Measurements from ENCODE around the gene TCAP. TPM values are rescaled to one million over a fixed set of nuclear protein-coding genes. Genes with fewer than 3 reads are reported as not detected.
"Not testable (repeated sequence)": the region's sequence is repeated elsewhere in the genome, so short reads cannot be mapped to it uniquely, and the experiment has no call there.

TCAP gene
- total and polyA plus RNA-seq, 9 donors, result 212 to 460 (median 328) TPM

DNA sequence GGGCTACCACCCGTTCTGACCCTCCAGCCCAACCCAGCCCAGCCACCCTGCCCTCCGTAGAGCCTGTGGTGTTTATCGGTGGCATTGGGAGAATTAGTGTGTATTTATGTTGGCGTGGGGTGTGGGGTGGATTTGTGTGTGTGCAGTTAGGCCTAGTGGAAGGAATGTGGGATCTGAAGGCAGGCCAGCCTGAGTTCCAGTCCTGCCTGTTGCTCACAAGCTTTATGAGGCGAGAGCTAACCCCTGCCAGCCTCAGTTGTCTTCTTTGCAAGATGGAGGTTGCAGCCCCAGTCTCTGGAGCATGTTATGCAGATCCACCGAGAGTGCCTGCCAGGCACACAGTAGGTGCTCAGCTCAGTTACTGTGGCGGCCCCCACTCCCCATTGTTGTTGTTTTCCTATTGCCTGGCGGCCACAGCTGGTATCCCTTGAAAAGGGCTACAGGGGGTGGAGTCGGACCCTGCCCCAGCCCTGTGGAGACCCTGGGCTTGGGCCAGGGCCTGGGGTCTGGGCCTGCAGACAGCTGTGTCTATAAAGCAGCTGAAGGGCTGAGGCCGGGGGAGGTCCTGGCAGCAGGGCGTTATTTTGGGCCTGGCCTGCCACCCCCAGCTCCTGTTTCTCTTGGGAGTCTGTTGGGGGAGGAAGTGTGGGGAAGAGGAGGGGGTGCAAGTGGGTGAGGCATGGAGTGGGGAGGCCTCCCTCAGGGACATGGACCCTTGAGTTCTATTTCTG is 39.8 kb downstream of the TCAP start:
- 38% methylated on average over 8 of the region's 11 CpGs for WGBS (ENCODE audit: insufficient coverage)
- Histone ChIP-seq H3K4me3 (ENCODE audit: low read length) (no peak overlapping the region), H3K4me1 (ENCODE audit: control insufficient read depth, insufficient read depth, low read length) (peaks cover 59% of the 10 kb centered on the region), H3K36me3 (ENCODE audit: control insufficient read depth, insufficient read depth, low read length) (peaks cover 43% of the 10 kb centered on the region), H3K9me3 (replicated peaks; ENCODE audit: control insufficient read depth, low read depth, low read length) (no peaks in the 10 kb centered on the region), H3K27me3 (ENCODE audit: control insufficient read depth, insufficient read depth, low read length) (peaks cover 14% of the 10 kb centered on the region), H3K27ac (ENCODE audit: low read length) (peak overlapping the region; percentile 85)
- peak; percentile 57 for DNase-seq

DNA sequence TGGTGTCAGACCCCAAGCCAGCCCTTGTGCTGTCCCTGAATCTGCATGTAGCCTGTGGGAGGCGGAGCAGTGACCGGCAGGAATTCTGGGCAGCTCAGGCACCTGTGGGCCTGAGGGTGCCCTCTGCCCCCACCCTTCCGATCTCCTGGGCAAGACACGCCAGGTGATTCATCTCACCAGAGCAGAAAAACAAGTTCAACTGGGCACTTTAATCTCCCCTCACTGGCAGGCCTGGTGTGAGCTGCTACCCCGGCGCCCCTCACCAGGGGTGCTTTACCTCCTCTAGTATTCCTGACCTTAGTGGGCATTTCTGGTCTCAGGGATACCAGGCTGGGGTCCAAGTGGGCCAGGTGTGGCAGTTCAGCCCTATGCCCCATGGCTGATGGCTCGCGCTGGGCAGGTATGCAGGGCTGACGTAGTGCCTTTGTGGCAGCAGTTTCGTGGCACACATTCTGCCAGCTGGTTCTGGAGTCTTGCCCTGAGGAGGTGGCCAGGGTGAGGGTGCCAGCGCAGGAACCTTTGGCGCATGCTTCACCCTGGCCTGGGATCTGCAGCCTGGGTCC is 40.7 kb downstream of the TCAP start:
- no peak overlapping the region for H3K4me3 ChIP-seq (ENCODE audit: low read length)
- no peak for DNase-seq
- peaks cover 52% of the 10 kb centered on the region for H3K36me3 ChIP-seq (ENCODE audit: control insufficient read depth, insufficient read depth, low read length)
- WGBS (ENCODE audit: insufficient coverage), result 83% methylated on average over 11 of the region's 12 CpGs
- peak overlapping the region; percentile 85 for H3K27ac ChIP-seq (ENCODE audit: low read length)
- peaks cover 10% of the 10 kb centered on the region for H3K27me3 ChIP-seq (ENCODE audit: control insufficient read depth, insufficient read depth, low read length)
- H3K4me1 ChIP-seq (ENCODE audit: control insufficient read depth, insufficient read depth, low read length), result peaks cover 58% of the 10 kb centered on the region
- no peaks in the 10 kb centered on the region for H3K9me3 ChIP-seq (replicated peaks; ENCODE audit: control insufficient read depth, low read depth, low read length)

GRCh38 chr17:39706383-39706782 is 41.2 kb downstream of the TCAP start:
- peaks cover 57% of the 10 kb centered on the region for H3K36me3 ChIP-seq (ENCODE audit: control insufficient read depth, insufficient read depth, low read length)
- H3K27me3 ChIP-seq (ENCODE audit: control insufficient read depth, insufficient read depth, low read length), result peaks cover 4% of the 10 kb centered on the region
- WGBS (ENCODE audit: insufficient coverage), result 73% methylated on average over 2 of the region's 8 CpGs
- DNase-seq, result no peak
- H3K4me3 ChIP-seq (ENCODE audit: low read length), result no peak overlapping the region
- H3K4me1 ChIP-seq (ENCODE audit: control insufficient read depth, insufficient read depth, low read length), result peaks cover 53% of the 10 kb centered on the region
- no peaks in the 10 kb centered on the region for H3K9me3 ChIP-seq (replicated peaks; ENCODE audit: control insufficient read depth, low read depth, low read length)
- peak overlapping the region; percentile 85 for H3K27ac ChIP-seq (ENCODE audit: low read length)

DNA sequence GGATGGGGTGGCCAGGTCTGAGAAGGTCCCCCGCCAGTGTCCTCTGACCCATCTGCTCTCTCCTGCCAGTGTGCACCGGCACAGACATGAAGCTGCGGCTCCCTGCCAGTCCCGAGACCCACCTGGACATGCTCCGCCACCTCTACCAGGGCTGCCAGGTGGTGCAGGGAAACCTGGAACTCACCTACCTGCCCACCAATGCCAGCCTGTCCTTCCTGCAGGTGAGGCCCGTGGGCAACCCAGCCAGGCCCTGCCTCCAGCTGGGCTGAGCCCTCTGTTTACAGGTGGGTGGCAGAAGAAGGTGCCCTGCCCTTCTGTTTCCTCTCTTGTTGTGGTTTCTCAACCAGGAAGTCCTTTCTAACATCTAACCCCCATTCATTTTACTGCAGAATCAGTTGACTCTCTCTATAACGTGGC is 41.8 kb downstream of the TCAP start:
- no peak overlapping the region for H3K4me3 ChIP-seq (ENCODE audit: low read length)
- no peaks in the 10 kb centered on the region for H3K9me3 ChIP-seq (replicated peaks; ENCODE audit: control insufficient read depth, low read depth, low read length)
- H3K27me3 ChIP-seq (ENCODE audit: control insufficient read depth, insufficient read depth, low read length), result no peaks in the 10 kb centered on the region
- peaks cover 62% of the 10 kb centered on the region for H3K36me3 ChIP-seq (ENCODE audit: control insufficient read depth, insufficient read depth, low read length)
- WGBS (ENCODE audit: insufficient coverage), result 97% methylated on average over 4 of the region's 7 CpGs
- peaks cover 49% of the 10 kb centered on the region for H3K4me1 ChIP-seq (ENCODE audit: control insufficient read depth, insufficient read depth, low read length)
- H3K27ac ChIP-seq (ENCODE audit: low read length), result peak overlapping the region; percentile 13
- DNase-seq, result no peak

DNA sequence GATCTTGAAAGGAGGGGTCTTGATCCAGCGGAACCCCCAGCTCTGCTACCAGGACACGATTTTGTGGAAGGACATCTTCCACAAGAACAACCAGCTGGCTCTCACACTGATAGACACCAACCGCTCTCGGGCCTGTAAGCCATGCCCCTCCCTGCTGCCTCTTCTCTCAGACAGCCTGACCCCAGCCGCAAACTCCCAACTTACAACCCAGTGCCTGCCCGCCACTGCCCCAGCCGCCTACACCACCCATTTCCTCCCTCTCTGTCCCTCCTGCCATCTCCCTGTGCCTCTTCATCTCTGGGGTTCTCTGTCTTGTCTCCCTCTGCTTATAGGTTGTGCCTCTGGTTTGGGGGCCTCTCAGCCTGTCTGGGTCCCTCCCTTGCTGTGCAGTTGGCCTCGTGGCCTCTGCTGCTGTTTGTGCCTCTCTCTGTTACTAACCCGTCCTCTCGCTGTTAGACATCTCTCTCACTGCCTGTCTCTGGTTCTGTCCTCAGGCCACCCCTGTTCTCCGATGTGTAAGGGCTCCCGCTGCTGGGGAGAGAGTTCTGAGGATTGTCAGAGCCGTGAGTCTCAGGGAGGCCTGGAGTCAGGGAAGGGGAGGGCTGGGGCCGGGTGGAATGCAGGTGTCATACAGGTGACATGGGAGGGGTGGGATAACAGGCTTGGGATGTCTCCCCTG is 44.3 kb downstream of the TCAP start:
- no peaks in the 10 kb centered on the region for H3K9me3 ChIP-seq (replicated peaks; ENCODE audit: control insufficient read depth, low read depth, low read length)
- peaks cover 28% of the 10 kb centered on the region for H3K4me1 ChIP-seq (ENCODE audit: control insufficient read depth, insufficient read depth, low read length)
- H3K27me3 ChIP-seq (ENCODE audit: control insufficient read depth, insufficient read depth, low read length), result no peaks in the 10 kb centered on the region
- H3K4me3 ChIP-seq (ENCODE audit: low read length), result no peak overlapping the region
- peaks cover 72% of the 10 kb centered on the region for H3K36me3 ChIP-seq (ENCODE audit: control insufficient read depth, insufficient read depth, low read length)
- H3K27ac ChIP-seq (ENCODE audit: low read length), result no peak overlapping the region
- 82% methylated on average over 9 of the region's 14 CpGs for WGBS (ENCODE audit: insufficient coverage)
- no peak for DNase-seq

GRCh38 chr17:39709998-39710964 is 45.1 kb downstream of the TCAP start:
- 90% methylated on average over 14 of the region's 20 CpGs for WGBS (ENCODE audit: insufficient coverage)
- H3K27me3 ChIP-seq (ENCODE audit: control insufficient read depth, insufficient read depth, low read length), result no peaks in the 10 kb centered on the region
- H3K4me3 ChIP-seq (ENCODE audit: low read length), result no peak overlapping the region
- H3K9me3 ChIP-seq (replicated peaks; ENCODE audit: control insufficient read depth, low read depth, low read length), result no peaks in the 10 kb centered on the region
- no peak overlapping the region for H3K27ac ChIP-seq (ENCODE audit: low read length)
- peaks cover 74% of the 10 kb centered on the region for H3K36me3 ChIP-seq (ENCODE audit: control insufficient read depth, insufficient read depth, low read length)
- peaks cover 20% of the 10 kb centered on the region for H3K4me1 ChIP-seq (ENCODE audit: control insufficient read depth, insufficient read depth, low read length)
- DNase-seq, result no peak

DNA sequence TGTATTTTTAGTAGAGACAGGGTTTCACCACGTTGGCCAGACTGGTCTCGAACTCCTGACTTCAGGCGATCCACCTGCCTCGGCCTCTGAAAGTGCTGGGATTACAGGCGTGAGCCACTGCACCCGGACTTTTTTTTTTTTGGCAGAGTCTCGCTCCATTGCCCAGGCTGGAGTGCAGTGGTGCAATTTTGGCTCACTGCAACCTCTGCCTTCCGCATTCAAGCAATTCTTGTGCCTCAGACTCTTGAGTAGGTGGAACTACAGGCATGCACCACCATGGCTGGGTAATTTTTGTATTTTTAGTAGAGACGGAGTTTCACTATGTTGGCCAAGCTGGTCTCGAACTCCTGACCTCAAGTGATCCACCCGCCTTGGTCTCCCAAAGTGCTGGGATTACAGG is 45.9 kb downstream of the TCAP start:
- WGBS (ENCODE audit: insufficient coverage), result 93% methylated on average over 10 of the region's 11 CpGs
- peaks cover 82% of the 10 kb centered on the region for H3K36me3 ChIP-seq (ENCODE audit: control insufficient read depth, insufficient read depth, low read length)
- not testable (repeated sequence) for H3K27me3 ChIP-seq (ENCODE audit: control insufficient read depth, insufficient read depth, low read length); H3K9me3 ChIP-seq (replicated peaks; ENCODE audit: control insufficient read depth, low read depth, low read length); H3K4me3 ChIP-seq (ENCODE audit: low read length); DNase-seq; H3K27ac ChIP-seq (ENCODE audit: low read length)
- peaks cover 14% of the 10 kb centered on the region for H3K4me1 ChIP-seq (ENCODE audit: control insufficient read depth, insufficient read depth, low read length)

DNA sequence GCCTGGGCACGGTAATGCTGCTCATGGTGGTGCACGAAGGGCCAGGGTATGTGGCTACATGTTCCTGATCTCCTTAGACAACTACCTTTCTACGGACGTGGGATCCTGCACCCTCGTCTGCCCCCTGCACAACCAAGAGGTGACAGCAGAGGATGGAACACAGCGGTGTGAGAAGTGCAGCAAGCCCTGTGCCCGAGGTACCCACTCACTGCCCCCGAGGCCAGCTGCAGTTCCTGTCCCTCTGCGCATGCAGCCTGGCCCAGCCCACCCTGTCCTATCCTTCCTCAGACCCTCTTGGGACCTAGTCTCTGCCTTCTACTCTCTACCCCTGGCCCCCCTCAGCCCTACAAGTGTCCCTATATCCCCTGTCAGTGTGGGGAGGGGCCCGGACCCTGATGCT is 46.7 kb downstream of the TCAP start:
- Histone ChIP-seq H3K27ac (ENCODE audit: low read length) (no peak overlapping the region), H3K27me3 (ENCODE audit: control insufficient read depth, insufficient read depth, low read length) (no peaks in the 10 kb centered on the region), H3K9me3 (replicated peaks; ENCODE audit: control insufficient read depth, low read depth, low read length) (no peaks in the 10 kb centered on the region), H3K4me3 (ENCODE audit: low read length) (no peak overlapping the region), H3K4me1 (ENCODE audit: control insufficient read depth, insufficient read depth, low read length) (peaks cover 11% of the 10 kb centered on the region), H3K36me3 (ENCODE audit: control insufficient read depth, insufficient read depth, low read length) (peaks cover 88% of the 10 kb centered on the region)
- WGBS (ENCODE audit: insufficient coverage), result 93% methylated on average over 8 of the region's 10 CpGs
- no peak for DNase-seq

GRCh38 chr17:39714234-39714633 is 49.1 kb downstream of the TCAP start:
- 86% methylated on average over 1 of the region's 4 CpGs for WGBS (ENCODE audit: insufficient coverage)
- H3K4me3 ChIP-seq (ENCODE audit: low read length), result no peak overlapping the region
- no peak for DNase-seq
- H3K9me3 ChIP-seq (replicated peaks; ENCODE audit: control insufficient read depth, low read depth, low read length), result no peaks in the 10 kb centered on the region
- H3K36me3 ChIP-seq (ENCODE audit: control insufficient read depth, insufficient read depth, low read length), result peaks cover 77% of the 10 kb centered on the region
- no peak overlapping the region for H3K27ac ChIP-seq (ENCODE audit: low read length)
- no peaks in the 10 kb centered on the region for H3K27me3 ChIP-seq (ENCODE audit: control insufficient read depth, insufficient read depth, low read length)
- peaks cover 5% of the 10 kb centered on the region for H3K4me1 ChIP-seq (ENCODE audit: control insufficient read depth, insufficient read depth, low read length)

All from muscle of leg (tissue), 11 donors.